Stimulated activated naive CD4-positive, alpha-beta T cell treated with Interleukin-2 at 50 U/mL for 16 hours (primary cell): ENCODE measurements around the gene CDC37L1.
"Not testable (repeated sequence)": the region's sequence is repeated elsewhere in the genome, so short reads cannot be mapped to it uniquely, and the experiment has no call there.

Experiments used
- DNase-seq: peaks from one replicate; lab custom pipeline; 2025; lab: John Stamatoyannopoulos, UW

CDC37L1 gene

GRCh38 chr9:4679268-4680172, at the start of gene CDC37L1:
Gene CDC37L1 (plus strand): TSS chr9:4679569. CDS start chr9:4679768, 199 bp downstream.
- peak; percentile 97 for DNase-seq

- DNase-seq: no peak
Measured at GRCh38 chr9:4630836-4631235, 48.5 kb upstream of the CDC37L1 start.

- DNase-seq: no peak
Measured at GRCh38 chr9:4638968-4639367, 40.4 kb upstream of the CDC37L1 start.

- no peak for DNase-seq
Measured at GRCh38 chr9:4639420-4639819, 39.9 kb upstream of the CDC37L1 start.

- no peak for DNase-seq
Measured at GRCh38 chr9:4640027-4640426, 39.3 kb upstream of the CDC37L1 start.

GRCh38 chr9:4642351-4642750, 37.0 kb upstream of the CDC37L1 start:
- DNase-seq: no peak

- DNase-seq: no peak
Measured at GRCh38 chr9:4654084-4654483, 25.3 kb upstream of the CDC37L1 start.

- DNase-seq: no peak
Measured at GRCh38 chr9:4654538-4654937, 24.8 kb upstream of the CDC37L1 start.

GRCh38 chr9:4656196-4656595, 23.2 kb upstream of the CDC37L1 start:
- not testable (repeated sequence) for DNase-seq

- DNase-seq: no peak
Measured at GRCh38 chr9:4656621-4657020, 22.7 kb upstream of the CDC37L1 start.

- no peak for DNase-seq
Measured at GRCh38 chr9:4657426-4658159, 21.8 kb upstream of the CDC37L1 start.

- not testable (repeated sequence) for DNase-seq
Measured at GRCh38 chr9:4660665-4661064, 18.7 kb upstream of the CDC37L1 start.

GRCh38 chr9:4661165-4661564, 18.2 kb upstream of the CDC37L1 start:
- DNase-seq: no peak

- DNase-seq: no peak
Measured at GRCh38 chr9:4661611-4662010, 17.8 kb upstream of the CDC37L1 start.

- peak; percentile 71 for DNase-seq
Measured at GRCh38 chr9:4662108-4662988, 17.0 kb upstream of the CDC37L1 start, which contains the start of gene PLPP6. Gene PLPP6 (plus strand): TSS chr9:4662294. CDS start chr9:4662376, 82 bp downstream.

GRCh38 chr9:4662989-4663792, 16.2 kb upstream of the CDC37L1 start:
- no peak for DNase-seq

- DNase-seq: no peak
Measured at GRCh38 chr9:4663956-4664355, 15.4 kb upstream of the CDC37L1 start.

GRCh38 chr9:4665357-4665756, 14.0 kb upstream of the CDC37L1 start:
- no peak for DNase-seq

GRCh38 chr9:4666042-4666699, 13.2 kb upstream of the CDC37L1 start, which contains the start of gene SPATA6L:
Gene SPATA6L (minus strand): TSS chr9:4666480. CDS start chr9:4666250, 230 bp downstream.
- DNase-seq: peak; percentile 27

GRCh38 chr9:4667681-4668080, 11.7 kb upstream of the CDC37L1 start:
- no peak for DNase-seq
